Islet precursor cell (in vitro differentiated cells): ENCODE results near the gene RALA.

Experiments used
- DNase-seq: peaks from one replicate; pipeline ENCODE4 v3.0.0-alpha.2; 2018

RALA gene, protein sequence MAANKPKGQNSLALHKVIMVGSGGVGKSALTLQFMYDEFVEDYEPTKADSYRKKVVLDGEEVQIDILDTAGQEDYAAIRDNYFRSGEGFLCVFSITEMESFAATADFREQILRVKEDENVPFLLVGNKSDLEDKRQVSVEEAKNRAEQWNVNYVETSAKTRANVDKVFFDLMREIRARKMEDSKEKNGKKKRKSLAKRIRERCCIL

DNA sequence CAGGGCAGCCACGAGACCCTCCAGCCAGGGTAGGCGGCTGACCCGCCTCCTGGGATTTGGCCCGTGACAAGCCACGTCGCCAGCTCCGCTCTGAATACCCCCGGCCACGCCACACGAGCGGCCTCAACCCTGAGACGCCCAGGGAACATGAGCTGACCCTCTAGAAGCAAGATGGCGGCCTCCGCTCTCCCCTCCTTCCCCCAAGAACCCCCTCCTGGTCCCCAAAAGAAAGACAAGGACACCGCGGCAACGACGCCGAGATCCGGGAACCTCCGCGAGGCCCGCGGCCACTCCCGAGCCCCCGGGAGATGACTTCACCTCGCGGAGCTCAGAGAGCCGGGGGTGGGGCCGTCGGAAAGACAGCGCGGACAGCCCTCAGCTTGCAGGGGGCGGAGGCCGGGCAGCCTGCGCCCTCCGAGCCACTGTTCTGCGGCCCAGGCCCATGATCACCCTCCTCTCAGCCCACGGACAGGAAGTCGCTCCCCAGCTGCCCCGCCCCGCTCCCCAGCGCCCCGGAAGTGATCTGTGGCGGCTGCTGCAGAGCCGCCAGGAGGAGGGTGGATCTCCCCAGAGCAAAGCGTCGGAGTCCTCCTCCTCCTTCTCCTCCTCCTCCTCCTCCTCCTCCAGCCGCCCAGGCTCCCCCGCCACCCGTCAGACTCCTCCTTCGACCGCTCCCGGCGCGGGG is at the start of gene RALA:
Gene RALA (plus strand): TSS at position 526 of the 685 bp plus-strand sequence. CDS start 63,096 bp downstream, outside the sequence.
- peak; percentile 99 for DNase-seq

DNA sequence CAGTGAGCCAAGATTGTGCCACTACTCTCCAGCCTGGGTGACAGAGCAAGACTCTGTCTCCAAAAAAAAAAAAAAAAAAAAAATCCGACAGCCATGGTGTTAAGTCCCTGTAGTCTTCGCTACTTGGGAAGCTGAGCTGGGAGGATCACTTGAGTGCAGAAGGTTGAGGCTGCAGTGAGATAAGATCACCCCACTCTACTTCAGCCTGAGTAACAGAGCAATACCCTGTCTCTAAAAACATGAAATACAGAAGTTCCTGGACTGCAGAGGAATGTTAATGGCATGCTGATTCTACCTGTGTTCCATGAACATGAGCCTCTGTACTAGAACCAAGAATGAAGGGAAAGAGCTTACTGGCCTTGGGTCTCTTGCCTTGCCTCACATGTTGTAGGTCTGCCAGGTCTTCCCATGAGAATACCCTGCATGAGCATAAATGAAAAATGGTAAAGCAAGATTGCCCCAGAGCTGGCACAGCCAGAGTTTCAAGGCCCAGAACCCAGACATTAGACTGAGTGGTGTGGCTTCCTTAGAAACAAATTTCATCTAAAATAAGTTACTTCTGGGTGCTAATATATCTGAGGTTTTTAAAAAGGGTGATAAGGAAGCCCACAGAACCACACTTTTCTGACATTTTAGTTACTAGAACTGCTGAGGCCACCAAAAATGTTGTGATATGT is 48.6 kb upstream of the RALA start:
- no peak for DNase-seq

DNA sequence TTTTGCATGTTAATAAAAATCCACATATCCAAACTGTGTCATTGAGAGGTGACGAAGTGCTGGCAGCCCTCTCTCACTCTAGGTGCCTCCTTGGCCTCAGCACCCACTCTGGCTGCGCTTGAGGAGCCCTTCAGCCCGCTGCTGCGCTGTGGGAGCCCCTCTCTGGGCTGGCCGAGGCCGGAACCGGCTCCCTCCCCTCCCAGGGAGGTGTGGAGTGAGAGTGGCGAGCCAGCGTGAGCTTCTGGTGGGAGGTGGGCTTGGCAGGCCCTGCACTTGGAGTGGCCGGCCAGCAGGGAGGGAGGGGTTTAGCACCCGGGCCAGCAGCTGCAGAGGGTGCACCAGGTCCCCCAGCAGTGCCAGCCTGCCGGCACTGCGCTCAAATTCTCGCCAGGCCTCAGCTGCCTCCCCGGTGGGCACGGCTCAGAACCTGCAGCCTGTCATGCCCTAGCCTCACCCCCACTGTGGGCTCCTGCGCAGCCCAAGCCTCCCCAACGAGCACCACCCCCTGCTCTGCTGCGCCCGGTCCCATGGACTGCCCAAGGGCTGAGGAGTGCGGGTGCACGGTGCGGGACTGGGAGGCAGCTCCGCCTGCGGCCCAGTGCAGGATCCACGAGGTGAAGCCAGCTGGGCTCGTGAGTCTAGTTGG is 46.0 kb upstream of the RALA start:
- DNase-seq: no peak

DNA sequence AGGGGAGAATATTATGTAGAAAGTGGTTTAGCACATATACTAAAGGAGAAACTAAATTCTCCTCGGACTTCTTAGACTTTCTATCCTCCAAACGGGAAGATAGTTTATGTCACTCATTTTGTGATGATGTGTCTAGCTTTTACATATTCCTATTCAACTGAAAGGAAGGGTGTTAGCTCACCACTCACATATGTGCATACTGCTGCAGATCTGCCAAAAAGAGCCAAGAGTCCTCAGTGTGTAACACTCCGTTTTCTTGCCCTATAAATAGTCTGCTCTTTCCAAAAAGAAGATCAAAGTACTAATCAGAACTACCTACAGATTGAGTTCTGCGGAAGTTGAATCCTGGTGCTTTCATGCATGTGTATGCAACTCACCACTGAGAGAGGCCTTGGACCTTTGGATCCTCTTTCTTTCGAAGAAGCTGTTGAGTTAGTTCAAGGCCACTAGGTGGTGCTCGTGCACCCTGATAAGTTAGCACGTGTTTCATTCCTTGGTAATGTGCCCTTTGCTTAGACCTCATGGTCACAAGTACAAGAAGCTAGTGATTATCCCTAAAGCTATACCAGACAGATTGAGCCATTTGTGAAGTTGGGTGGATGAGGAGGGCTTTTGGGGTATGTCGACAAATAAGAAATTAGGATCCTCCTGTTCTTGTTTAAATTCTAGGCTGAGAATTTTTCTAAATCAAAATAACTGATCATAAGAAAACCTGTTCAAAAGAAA is 43.1 kb upstream of the RALA start:
- DNase-seq: peak; percentile 86

DNA sequence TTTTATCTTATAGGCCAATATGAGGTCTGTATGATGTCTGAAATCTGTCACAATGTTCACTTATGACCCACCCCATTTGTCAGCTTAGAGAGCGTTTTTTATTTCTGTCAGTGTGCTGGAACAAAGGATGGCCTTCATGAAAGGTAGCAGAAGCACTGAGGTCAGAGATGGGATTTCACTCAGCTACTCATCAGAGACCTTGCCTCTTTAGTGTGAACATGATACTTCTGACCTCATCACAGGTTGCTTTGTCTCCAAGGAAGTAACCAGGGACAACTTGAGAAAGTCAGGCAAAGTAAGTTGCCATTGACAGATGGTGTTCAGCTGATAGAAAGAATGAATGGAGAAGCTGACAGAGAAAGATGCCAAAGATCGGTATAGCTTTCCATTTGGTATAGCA is 40.8 kb upstream of the RALA start:
- DNase-seq: peak; percentile 56

DNA sequence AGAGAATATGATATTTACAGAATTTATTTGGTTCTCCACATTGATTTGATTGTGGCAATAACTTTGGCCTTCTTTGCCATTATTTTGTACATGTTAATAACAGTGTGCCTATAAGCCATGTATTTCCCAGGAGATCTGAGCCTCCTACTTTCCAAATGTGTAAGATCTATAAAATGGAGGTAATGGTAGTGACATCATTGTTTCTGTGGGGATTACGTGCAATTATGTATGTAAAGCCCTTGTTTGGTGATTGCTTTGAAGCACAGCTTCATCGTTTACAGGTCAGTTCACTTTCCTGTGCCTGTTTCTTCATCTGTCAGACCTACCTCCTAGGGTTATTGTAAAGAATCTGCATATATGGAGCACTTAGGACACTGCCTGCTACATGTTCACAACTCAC is 39.8 kb upstream of the RALA start:
- DNase-seq: no peak

DNA sequence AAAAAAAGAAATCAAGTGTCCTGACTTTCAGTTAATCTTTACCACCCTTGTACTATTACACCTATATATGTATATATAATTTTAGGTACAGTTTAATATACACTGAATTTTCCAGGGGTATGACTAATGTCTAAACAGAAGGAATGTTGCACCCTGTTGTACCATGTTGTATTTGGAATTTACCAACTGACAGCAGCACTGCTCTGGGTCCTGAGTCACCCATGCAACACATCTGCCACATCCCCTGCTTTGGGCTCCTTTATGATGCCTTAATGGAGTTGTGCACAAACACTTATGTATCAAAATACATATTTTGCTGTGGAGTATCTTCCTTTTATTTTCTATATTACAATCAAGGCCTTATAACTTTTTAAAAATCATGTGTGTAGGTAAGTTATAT is 36.0 kb upstream of the RALA start:
- DNase-seq: no peak

DNA sequence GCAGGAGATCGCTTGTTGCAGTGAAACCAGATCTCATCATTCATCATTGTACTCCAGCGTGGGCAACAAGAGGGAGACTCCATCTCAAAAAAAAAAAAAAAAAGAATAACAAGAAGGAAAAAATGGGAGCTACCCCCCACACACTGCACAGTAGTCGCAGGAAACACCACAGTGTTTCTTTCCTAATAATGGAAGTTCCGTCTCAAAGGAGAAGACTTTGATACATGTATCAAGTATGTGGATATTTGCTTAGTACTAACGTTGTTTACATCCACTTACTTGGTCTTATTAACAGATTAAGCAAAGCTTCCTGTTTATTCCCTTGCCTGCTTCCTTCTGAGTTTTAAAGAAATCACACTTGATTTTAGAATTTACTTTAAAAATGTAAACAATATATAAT is 35.0 kb upstream of the RALA start:
- no peak for DNase-seq

DNA sequence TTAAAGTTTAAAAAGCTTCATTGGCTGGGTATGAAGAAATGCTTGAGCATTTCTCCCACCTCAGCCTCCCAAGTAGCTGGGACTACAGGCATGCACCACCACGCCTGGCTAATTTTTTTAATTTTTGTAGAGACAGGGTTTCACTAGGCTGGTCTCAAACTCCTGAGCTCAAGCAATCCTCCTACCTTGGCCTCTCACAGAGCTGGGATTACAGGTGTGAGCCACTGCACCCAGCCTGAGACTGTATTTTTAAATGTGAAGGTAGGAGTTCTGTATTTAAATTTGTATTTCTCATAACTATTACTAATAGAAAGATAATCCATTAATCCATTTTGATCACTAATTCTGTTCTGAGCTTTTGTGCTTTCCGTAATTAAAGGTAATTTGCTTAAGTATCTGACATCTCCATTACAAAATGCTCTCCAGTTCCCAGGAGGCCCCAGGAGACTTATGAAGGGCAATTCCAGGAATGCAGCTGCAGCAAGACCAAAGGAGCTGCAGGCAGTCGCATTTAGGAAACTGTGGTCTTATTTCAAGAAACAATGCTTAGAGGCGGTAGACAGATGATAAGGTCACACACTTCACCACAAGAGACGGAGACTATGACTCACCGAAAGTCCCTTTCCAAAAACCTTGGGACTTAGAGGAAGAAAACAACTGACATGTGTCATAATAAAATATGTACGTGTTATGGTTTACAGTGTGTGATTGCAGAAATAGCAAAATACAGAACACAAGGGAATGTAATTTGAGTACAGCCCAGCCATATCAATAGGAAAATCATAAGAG is 33.9 kb upstream of the RALA start:
- peak; percentile 93 for DNase-seq

DNA sequence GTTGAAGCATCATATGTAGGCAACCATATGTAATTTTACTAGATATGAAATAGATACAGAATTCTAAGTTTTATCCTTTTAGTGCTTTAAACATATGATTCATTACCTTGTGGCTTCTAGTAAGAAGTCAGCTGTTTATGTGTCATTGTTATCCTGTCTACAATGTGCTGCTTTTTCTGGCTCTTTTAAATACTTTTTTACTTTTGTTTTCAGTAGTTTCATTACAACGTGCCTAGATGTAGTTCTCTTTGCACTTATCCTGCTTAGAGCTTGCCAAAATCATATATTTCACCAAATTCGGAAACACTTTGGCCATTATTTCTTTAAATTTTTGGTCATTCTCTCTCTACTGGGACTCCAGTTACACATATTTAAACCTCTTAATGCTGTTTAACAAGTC is 30.8 kb upstream of the RALA start:
- no peak for DNase-seq

DNA sequence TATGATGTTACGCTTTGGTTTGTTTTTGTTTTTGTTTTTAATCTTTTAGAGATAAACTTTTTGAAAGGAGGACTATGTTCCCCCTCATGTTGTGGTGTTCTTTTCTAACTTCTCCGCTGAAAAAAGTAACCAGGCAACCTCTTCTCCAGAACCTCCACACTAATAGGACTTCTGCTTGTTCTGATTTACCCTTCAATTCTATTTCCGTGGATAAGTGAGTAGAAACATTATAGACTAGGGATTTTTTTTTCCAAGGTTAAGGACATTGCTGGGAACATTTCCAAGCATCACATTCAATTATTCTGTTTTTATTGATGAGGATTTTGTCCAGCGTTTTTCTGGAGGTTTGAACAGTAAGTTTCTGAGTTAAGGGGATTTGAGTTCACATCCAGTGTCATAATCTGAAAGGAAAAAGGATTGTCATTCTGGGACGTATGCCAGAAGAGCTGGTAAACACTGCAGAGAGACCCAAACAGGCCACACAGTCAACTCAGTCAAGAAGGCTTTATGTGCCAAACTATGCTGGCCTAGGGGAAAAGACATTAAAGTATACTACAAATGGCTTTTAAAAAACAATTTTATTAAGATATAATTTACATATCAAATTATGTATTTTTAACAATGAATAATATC is 28.3 kb upstream of the RALA start:
- no peak for DNase-seq

DNA sequence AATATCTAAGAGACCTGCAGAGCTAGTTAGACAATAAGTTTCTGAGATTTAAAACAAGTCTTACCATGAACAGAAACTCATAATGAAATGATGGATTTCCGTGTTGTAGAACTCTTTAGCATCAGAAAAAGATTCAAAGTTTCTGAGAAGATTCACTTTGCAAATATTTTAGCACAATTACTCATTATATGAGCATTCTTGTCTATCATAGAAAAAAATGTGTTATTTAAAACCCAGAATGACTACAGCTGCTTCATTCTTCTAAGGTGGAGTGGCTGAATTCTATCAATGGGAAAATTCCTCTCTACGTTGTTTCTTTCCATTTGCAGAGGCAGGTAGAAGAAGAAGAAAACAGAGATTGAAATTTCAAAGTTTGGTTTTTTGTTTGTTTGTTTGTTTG is 21.0 kb upstream of the RALA start:
- DNase-seq: no peak

DNA sequence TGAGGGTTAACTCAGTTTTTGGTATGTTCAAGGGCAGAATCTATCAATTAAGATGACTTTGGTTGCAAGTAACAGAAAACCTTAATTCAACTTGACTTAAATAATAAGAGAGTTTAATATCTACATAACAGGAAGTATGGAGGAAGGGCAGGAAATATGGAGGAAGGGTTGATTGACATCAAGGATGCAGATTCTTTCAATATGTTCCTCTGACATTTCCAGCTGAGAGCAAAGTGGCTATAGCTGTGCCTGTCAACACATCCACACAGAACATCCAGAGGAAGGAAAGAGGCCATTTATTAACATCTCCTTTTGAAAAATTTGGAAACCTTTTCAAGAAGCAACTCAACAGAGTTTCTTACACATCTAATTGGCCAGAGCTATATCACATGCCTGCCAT is 19.4 kb upstream of the RALA start:
- DNase-seq: no peak

DNA sequence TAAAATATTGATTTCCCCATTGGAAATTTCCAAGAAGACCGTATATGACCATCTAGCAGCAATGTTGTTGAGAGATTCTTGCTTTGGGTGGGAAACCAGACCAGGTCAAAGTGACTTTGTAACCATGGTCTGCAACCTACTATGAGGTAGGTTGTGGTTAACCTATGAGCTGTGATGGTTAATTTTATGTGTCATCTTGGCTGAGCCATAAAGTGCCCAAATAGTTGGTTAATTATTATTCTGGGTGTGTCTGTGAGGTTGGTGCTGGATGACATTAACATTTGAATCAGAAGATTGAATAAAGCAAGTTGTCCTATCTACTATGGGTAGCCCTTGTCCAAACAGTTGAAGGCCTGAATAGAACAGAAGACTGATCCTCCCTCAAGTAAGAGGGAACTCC is 18.3 kb upstream of the RALA start:
- no peak for DNase-seq

DNA sequence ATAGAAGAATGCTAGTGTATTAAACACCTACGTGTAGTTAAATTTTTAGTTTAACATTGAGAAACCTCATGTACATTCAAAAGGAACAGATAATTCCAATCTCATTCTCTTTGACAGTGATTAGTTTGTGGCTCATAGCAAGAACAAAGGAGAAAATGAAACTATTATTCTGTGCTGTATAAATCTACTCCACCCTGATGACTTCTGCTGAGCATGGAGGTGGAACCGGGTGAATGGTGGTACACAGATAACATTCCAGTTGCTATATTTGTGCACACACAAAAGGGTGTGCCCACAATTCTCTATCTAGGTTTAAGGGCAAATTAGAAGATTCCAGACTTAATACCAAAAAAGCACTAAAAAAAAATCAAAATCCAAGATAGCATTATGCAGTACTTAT is 17.0 kb upstream of the RALA start:
- no peak for DNase-seq

DNA sequence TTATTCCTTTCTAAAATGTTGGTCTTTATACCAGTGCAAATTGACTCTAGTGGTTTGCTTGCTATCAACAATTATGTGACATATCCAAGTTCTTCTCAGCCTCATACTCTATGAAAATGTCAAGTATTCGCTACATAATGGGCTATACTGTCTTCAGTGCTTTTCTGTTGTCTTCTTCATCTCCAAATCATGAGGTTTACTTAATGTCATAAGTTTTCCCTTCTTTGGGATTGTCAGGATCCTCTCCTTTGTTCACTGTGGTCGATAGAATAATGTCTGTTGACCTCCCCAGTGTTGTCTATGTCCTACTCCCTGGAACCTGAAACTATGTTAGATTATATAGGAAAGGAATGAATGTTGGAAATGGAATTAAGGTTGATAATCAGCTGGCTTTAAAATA is 16.4 kb upstream of the RALA start:
- DNase-seq: no peak

DNA sequence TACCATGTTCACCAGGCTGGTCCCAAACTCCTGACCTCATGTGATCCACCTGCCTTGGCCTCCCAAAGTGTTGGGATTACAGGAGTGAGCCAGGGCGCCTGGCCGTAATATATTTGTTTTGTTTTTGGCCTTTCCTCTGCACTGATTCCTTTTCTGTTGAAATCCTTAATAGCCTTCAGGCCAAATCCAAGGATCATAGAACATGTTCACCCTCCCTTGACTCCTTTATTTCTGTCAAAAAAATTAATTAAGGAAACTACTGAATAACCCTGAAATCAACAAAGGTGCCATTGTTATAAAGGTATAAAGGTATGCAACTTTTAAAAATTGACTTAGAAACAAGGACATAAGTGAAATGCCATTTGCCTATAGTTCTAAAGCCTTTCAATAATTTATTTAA is 15.5 kb upstream of the RALA start:
- no peak for DNase-seq

DNA sequence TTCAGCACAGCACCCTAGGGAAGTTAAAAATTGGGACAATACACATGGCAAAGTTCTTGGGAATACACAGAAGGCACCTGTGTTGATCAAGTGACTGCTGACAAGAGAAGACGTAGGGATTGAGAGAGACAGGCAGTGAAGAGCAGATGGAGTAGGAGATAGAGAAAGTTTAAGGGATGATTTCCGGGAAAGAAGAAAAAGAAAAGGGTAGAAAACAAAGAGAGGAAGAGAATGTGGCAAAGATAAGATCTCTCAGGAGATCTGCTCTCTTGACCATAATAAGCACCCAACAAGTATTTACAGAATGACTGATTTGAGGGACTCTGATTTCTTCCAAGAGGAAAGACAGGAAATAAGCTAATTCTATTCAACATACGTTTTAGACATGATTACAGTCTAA is 15.1 kb upstream of the RALA start:
- no peak for DNase-seq

DNA sequence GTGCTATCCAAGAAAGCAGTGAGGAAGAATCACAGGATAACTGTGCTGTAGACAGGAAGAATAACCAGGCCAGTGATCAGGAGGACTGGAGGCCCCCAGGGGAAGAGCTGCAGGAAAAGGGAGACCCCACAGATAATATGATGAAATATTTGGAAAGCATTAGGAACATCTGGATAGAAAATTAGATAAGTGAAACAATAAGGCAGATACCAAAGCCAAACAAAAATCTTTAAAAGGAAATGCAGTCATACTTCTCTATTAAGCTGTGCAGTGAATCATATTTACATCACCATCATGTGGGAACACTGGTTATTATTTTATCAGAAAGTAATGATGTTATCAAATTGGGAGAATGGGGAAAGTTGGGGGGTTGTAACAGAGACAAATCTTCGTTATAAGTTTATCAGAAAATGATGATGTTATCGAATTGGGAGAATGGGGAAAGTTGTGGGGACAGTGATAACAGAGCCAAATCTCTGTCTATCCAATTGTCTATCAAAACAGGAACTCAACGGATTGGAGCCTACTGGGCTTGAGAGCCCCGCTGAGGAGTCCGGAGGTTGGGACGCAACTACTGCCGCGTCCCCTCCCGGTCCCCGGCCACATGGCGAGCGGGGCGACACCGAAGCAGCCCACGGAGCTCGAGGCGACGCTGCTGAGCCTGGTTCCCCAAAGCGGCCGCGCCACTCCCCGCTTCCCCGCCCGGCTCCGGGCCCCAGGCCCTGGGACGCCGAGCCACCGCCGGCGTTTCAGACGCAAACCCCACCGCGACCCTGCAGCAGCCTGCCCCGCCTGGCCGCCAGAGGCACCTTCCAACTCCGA is 14.0 kb upstream of the RALA start:
- peak; percentile 60 for DNase-seq

DNA sequence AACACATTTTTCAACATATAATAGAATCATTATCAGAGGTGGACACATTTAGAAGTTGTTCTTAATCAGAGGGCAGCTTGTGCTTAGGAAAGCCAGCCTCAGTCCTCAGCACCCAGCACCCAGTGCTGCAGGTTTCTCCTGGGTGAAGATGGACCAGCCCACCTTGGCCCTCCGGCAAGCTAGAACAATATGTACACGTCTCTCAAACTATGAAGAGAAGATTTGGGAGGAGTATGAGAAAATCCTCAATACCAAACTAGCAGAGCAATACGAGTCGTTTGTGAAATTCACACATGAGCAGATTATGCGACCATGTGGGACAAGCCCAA is 13.5 kb upstream of the RALA start:
- DNase-seq: no peak

DNA sequence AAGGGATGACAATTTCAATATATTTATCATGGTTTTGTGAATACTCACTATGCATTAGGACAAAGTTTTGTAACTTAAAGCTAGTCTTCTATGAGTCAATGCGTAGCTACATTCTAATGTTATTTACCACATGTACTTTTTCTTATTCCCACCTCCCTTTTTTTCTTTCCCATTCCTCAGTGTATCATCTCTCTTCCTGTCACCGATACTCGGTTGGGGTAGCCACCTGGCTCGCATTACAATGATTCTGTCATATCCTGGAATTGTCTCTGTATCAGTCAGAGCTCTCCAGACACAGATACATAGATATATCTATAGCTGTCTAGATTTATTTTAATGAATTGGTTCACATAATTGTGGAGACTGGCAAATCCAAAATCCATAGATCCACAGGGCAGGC is 9.8 kb upstream of the RALA start:
- DNase-seq: no peak
